Panc1 (cell line): ENCODE results near the gene ALPP. TPM values are rescaled to one million over a fixed set of nuclear protein-coding genes. Genes with fewer than 3 reads are reported as not detected.

Source experiments
- ATAC-seq: fragments of 200-7000 bp; cut with Tn5 transposase; 2 replicates; pipeline ENCODE4 v1.9.1; 2020; ENCODE audit warnings: mild to moderate bottlenecking, moderate library complexity
- BruUV-seq: library from RNA; stranded (reverse); fragments of 400-500 nt; replicated peaks from 2 replicates; lab custom pipeline; 2021; lab: Mats Ljungman, UMichigan
- CTCF ChIA-PET: fragments of 300-600 bp; sonication (Branson Sonifier 250); formaldehyde crosslinking; loops from one replicate; lab custom pipeline; 2022; ENCODE audit warnings: antibody characterized with exemption; lab: Charles Lee
- POLR2A ChIA-PET: fragments of 300-600 bp; sonication (Branson Sonifier 250); formaldehyde crosslinking; loops from one replicate; lab custom pipeline; 2022; ENCODE audit warnings: antibody characterized with exemption; lab: Charles Lee
- DNase-seq: peaks from one replicate; pipeline ENCODE4 v3.0.0-alpha.2; 2010; ENCODE audit warnings: low read depth, low spot score
- H3K27ac ChIP-seq: 2 replicates; pipeline ENCODE4 v1.5.1; 2011; ENCODE audit warnings: mild to moderate bottlenecking, low read length, inconsistent platforms
- H3K27me3 ChIP-seq: fragments of 200-500 bp; sonication (Bioruptor generic); 2 replicates; pipeline ENCODE4 v1.6.0; 2014; ENCODE audit warnings: low read length, inconsistent platforms; ENCODE audit not compliant: control insufficient read depth, insufficient read depth
- H3K36me3 ChIP-seq: fragments of 200-500 bp; sonication (Bioruptor generic); 2 replicates; pipeline ENCODE4 v1.5.1; 2014; ENCODE audit warnings: inconsistent platforms, mild to moderate bottlenecking, low read length, moderate library complexity; ENCODE audit not compliant: control insufficient read depth, insufficient read depth
- H3K4me1 ChIP-seq: 2 replicates; pipeline ENCODE4 v1.5.1; 2011; ENCODE audit warnings: inconsistent platforms, mild to moderate bottlenecking, low read length, moderate library complexity; ENCODE audit not compliant: control insufficient read depth, insufficient read depth
- H3K4me3 ChIP-seq, 2 experiments: 2 replicates each; pipeline ENCODE4 v1.5.1; 2011 to 2012; ENCODE audit warnings: low read depth in 2 of 2, low read length in 2 of 2, mild to moderate bottlenecking in 2 of 2, inconsistent platforms in 1 of 2, moderate library complexity in 1 of 2
- H3K9me3 ChIP-seq: fragments of 200-500 bp; sonication (Bioruptor generic); 2 replicates; pipeline ENCODE4 v1.5.1; 2014; ENCODE audit warnings: low read depth, mild to moderate bottlenecking, inconsistent platforms, low read length, moderate library complexity; ENCODE audit not compliant: control insufficient read depth, insufficient read depth
- CTCF ChIP-seq: fragments of 450-650 bp; IDR thresholded peaks from 2 replicates; pipeline ENCODE4 v1.5.1; 2017; ENCODE audit warnings: mild to moderate bottlenecking
- POLR2AphosphoS5 ChIP-seq: IDR thresholded peaks from 2 replicates; pipeline ENCODE4 v1.6.1; 2012; ENCODE audit warnings: mild to moderate bottlenecking, low read depth, low read length, moderate library complexity
- REST ChIP-seq, 2 experiments: IDR thresholded peaks; 2 replicates each; pipeline ENCODE4 v1.6.1; 2011 to 2012; ENCODE audit warnings: low read depth in 2 of 2, control low read depth in 1 of 2, low read length in 1 of 2, mild to moderate bottlenecking in 1 of 2, moderate library complexity in 1 of 2; ENCODE audit not compliant: insufficient read depth in 1 of 2
- SIN3A ChIP-seq: IDR thresholded peaks from 2 replicates; pipeline ENCODE4 v1.6.1; 2012; ENCODE audit warnings: low read depth, mild to moderate bottlenecking, low read length, moderate library complexity, borderline replicate concordance; ENCODE audit not compliant: insufficient read depth
- TCF7L2 ChIP-seq: IDR thresholded peaks from 2 replicates; pipeline ENCODE4 v1.6.1; 2011; ENCODE audit warnings: mild to moderate bottlenecking, low read depth, low read length, inconsistent platforms
- in situ Hi-C: cut with HindIII; loops from 2 replicates; pipeline ENCODE4 v1.10.0; 2016; ENCODE audit warnings: low sequenced_read_pairs, low pct_unique_long_range_greater_than_20kb
- intact Hi-C: fragments of 100-400 bp; cut with micrococcal nuclease; formaldehyde crosslinking; loops from one replicate; pipeline ENCODE4 v1.10.0; 2022; ENCODE audit not compliant: unreplicated experiment
- total RNA-seq: library from RNA; stranded (reverse); gene quantifications from one replicate; pipeline ENCODE4 v1.2.1, GENCODE V29; 2021; ENCODE audit not compliant: unreplicated experiment

Gene ALPP
- total RNA-seq, 1 experiment from 2014 or later = 7.3 TPM

GRCh38 chr2:232372231-232373208 lies 6.0 kb upstream of the ALPP start:
- no peak overlapping the region for H3K4me3 ChIP-seq
- H3K36me3 ChIP-seq = no peaks in the 10 kb centered on the region
- H3K9me3 ChIP-seq = no peaks in the 10 kb centered on the region
- intact Hi-C loops = no loop called here
- H3K4me1 ChIP-seq = peaks cover 7% of the 10 kb centered on the region
- in situ Hi-C loops = no loop called here
- no peak for TF ChIP-seq POLR2AphosphoS5
- TF ChIP-seq CTCF = no peak
- TF ChIP-seq REST (IDR thresholded peaks at IDR 0.05; ENCODE audit: insufficient read depth in 1 of 2, low read depth in 2 of 2, low read length in 1 of 2) = no peak
- no peak for TF ChIP-seq TCF7L2
- TF ChIP-seq SIN3A = no peak
- H3K27ac ChIP-seq = no peak overlapping the region; the same call in 1 of the 2 replicates
- ATAC-seq = no peak
- CTCF ChIA-PET = no interaction called here
- POLR2A ChIA-PET = no interaction called here
- no peaks in the 10 kb centered on the region for H3K27me3 ChIP-seq
- no TSS peak for BruUV-seq
- DNase-seq = no peak

- ChIA-PET POLR2A (no interaction called here), CTCF (interaction anchor here (0.5 kb wide), 1 partner anchor 474 kb away, joined by 6 read pairs; no protein-coding TSS in a partner anchor)
- in situ Hi-C loops = no loop called here
- no peak overlapping the region; the same call in 1 of the 2 replicates for H3K27ac ChIP-seq
- no peak for TF ChIP-seq CTCF
- no peak for TF ChIP-seq TCF7L2
- TF ChIP-seq POLR2AphosphoS5 = no peak
- no peak for TF ChIP-seq REST (IDR thresholded peaks at IDR 0.05; ENCODE audit: insufficient read depth in 1 of 2, low read depth in 2 of 2, low read length in 1 of 2)
- no peak for TF ChIP-seq SIN3A
- H3K4me3 ChIP-seq = no peak overlapping the region
- DNase-seq (no peak), ATAC-seq (no peak)
- H3K27me3 ChIP-seq = no peaks in the 10 kb centered on the region
- H3K36me3 ChIP-seq = no peaks in the 10 kb centered on the region
- no peaks in the 10 kb centered on the region; the same call in 1 of the 2 replicates for H3K4me1 ChIP-seq
- no peaks in the 10 kb centered on the region for H3K9me3 ChIP-seq
- intact Hi-C loops = no loop called here
- BruUV-seq = no TSS peak
Observed at GRCh38 chr2:232374356-232374755, 4.2 kb upstream of the ALPP start.
